ENCODE data around the gene BBS9.

GRCh38 chr7:33509206-33509605 is 379.8 kb downstream of the BBS9 start:
- no peak for TF ChIP-seq THRAP3 (IDR thresholded peaks at IDR 0.05; ENCODE audit: borderline replicate concordance)
- TF ChIP-seq NELFE (IDR thresholded peaks at IDR 0.05; ENCODE audit: insufficient read depth, insufficient read length) = no peak
- no peak for TF ChIP-seq E4F1 (CRISPR knock-in tag; IDR thresholded peaks at IDR 0.05; ENCODE audit: borderline replicate concordance)
- no peak for TF ChIP-seq SMARCA5 (IDR thresholded peaks at IDR 0.05)
- no peak for TF ChIP-seq ETV6 (IDR thresholded peaks at IDR 0.05; ENCODE audit: borderline replicate concordance in 1 of 2, low read depth in 2 of 2, low read length in 1 of 2)
- no peak for TF ChIP-seq ETV6 (CRISPR knock-in tag; IDR thresholded peaks at IDR 0.05; ENCODE audit: borderline replicate concordance)
- no peak for TF ChIP-seq POLR2A (conservative IDR thresholded peaks at IDR 0.05)

Data from K562 (cell line).